H9 (cell line): Measurements from ENCODE around the gene HSPH1. TPM values are rescaled to one million over a fixed set of nuclear protein-coding genes. Genes with fewer than 3 reads are reported as not detected.
"Not testable (repeated sequence)": the region's sequence is repeated elsewhere in the genome, so short reads cannot be mapped to it uniquely, and the experiment has no call there.

Source experiments
- DNase-seq: peaks from one replicate; pipeline ENCODE4 v3.0.0-alpha.2; 2017
- H2AFZ ChIP-seq: one replicate; pipeline ENCODE4 v1.6.1; 2013; ENCODE audit warnings: mild to moderate bottlenecking, low read length, control low read depth, moderate library complexity
- H2AK5ac ChIP-seq: 2 replicates; pipeline ENCODE4 v1.6.1; 2013; ENCODE audit warnings: low read length, control low read depth, mixed read lengths; ENCODE audit not compliant: insufficient read length
- H2BK120ac ChIP-seq: one replicate; pipeline ENCODE4 v1.6.1; 2013; ENCODE audit warnings: low read depth, mild to moderate bottlenecking, low read length, control low read depth, inconsistent platforms; ENCODE audit not compliant: poor library complexity, severe bottlenecking
- H2BK12ac ChIP-seq: 2 replicates; pipeline ENCODE4 v1.6.1; 2013; ENCODE audit warnings: low read length, control low read depth, mixed read lengths, low read depth; ENCODE audit not compliant: insufficient read length
- H2BK15ac ChIP-seq: 2 replicates; pipeline ENCODE4 v1.6.1; 2013; ENCODE audit warnings: low read depth, low read length, control low read depth
- H2BK20ac ChIP-seq: one replicate; pipeline ENCODE4 v1.6.1; 2013; ENCODE audit warnings: low read depth, mild to moderate bottlenecking, low read length, control low read depth, inconsistent platforms; ENCODE audit not compliant: poor library complexity, severe bottlenecking
- H2BK5ac ChIP-seq: 2 replicates; pipeline ENCODE4 v1.6.1; 2013; ENCODE audit warnings: low read length, control low read depth, mixed read lengths; ENCODE audit not compliant: insufficient read length
- H3K14ac ChIP-seq: 2 replicates; pipeline ENCODE4 v1.6.1; 2013; ENCODE audit warnings: low read length, control low read depth; ENCODE audit not compliant: insufficient read depth
- H3K18ac ChIP-seq: 2 replicates; pipeline ENCODE4 v1.6.1; 2013; ENCODE audit warnings: low read depth, mild to moderate bottlenecking, mixed read lengths, low read length, control low read depth; ENCODE audit not compliant: insufficient read length
- H3K23ac ChIP-seq: 2 replicates; pipeline ENCODE4 v1.6.1; 2013; ENCODE audit warnings: low read length, control low read depth, mixed read lengths, low read depth; ENCODE audit not compliant: insufficient read length
- H3K23me2 ChIP-seq: 2 replicates; pipeline ENCODE4 v1.6.1; 2013; ENCODE audit warnings: low read depth, mild to moderate bottlenecking, mixed read lengths, low read length, control low read depth; ENCODE audit not compliant: insufficient read length, poor library complexity, severe bottlenecking
- H3K27ac ChIP-seq: 2 replicates; pipeline ENCODE4 v1.5.1; 2013; ENCODE audit warnings: low read length, control low read depth, mixed read lengths, low read depth; ENCODE audit not compliant: insufficient read length
- H3K27me3 ChIP-seq: 2 replicates; pipeline ENCODE4 v1.6.1; 2013; ENCODE audit warnings: low read length, control low read depth, inconsistent platforms; ENCODE audit not compliant: insufficient read depth
- H3K4ac ChIP-seq: 2 replicates; pipeline ENCODE4 v1.6.1; 2013; ENCODE audit warnings: low read depth, mild to moderate bottlenecking, control low read depth, inconsistent platforms, low read length, moderate library complexity
- H3K4me1 ChIP-seq: 2 replicates; pipeline ENCODE4 v1.6.1; 2013; ENCODE audit warnings: low read length, control low read depth, inconsistent platforms; ENCODE audit not compliant: insufficient read depth
- H3K4me2 ChIP-seq: 2 replicates; pipeline ENCODE4 v1.6.1; 2013; ENCODE audit warnings: low read length, control low read depth, mixed read lengths; ENCODE audit not compliant: insufficient read length, insufficient read depth
- H3K56ac ChIP-seq: 2 replicates; pipeline ENCODE4 v1.6.1; 2013; ENCODE audit warnings: low read depth, mild to moderate bottlenecking, mixed read lengths, low read length, control low read depth; ENCODE audit not compliant: insufficient read length
- H3K79me1 ChIP-seq: 2 replicates; pipeline ENCODE4 v1.6.1; 2013; ENCODE audit warnings: low read depth, mild to moderate bottlenecking, moderate library complexity, low read length, control low read depth, inconsistent platforms; ENCODE audit not compliant: insufficient read depth, poor library complexity, severe bottlenecking
- H3K79me2 ChIP-seq: 2 replicates; pipeline ENCODE4 v1.6.1; 2013; ENCODE audit warnings: low read length, control low read depth, inconsistent platforms; ENCODE audit not compliant: insufficient read depth
- H3K9ac ChIP-seq: 2 replicates; pipeline ENCODE4 v1.6.1; 2013; ENCODE audit warnings: low read length, control low read depth, mixed read lengths; ENCODE audit not compliant: insufficient read length; ENCODE audit errors: extremely low read depth
- H3K9me3 ChIP-seq: one replicate; pipeline ENCODE4 v1.6.1; 2013; ENCODE audit warnings: low read depth, low read length, inconsistent platforms; ENCODE audit not compliant: control insufficient read depth
- H3T11ph ChIP-seq: one replicate; pipeline ENCODE4 v1.6.1; 2013; ENCODE audit warnings: mild to moderate bottlenecking, low read length, control low read depth, inconsistent platforms
- H4K20me1 ChIP-seq: one replicate; pipeline ENCODE4 v1.6.1; 2013; ENCODE audit not compliant: control insufficient read depth, insufficient read length, insufficient read depth
- H4K5ac ChIP-seq: 2 replicates; pipeline ENCODE4 v1.6.1; 2013; ENCODE audit warnings: low read depth, mild to moderate bottlenecking, mixed read lengths, low read length, control low read depth; ENCODE audit not compliant: insufficient read length
- H4K8ac ChIP-seq: replicated peaks from 2 replicates; pipeline ENCODE4 v1.6.1; 2013; ENCODE audit warnings: low read length, control low read depth, mixed read lengths, low read depth; ENCODE audit not compliant: insufficient read length
- H4K91ac ChIP-seq: 2 replicates; pipeline ENCODE4 v1.6.1; 2013; ENCODE audit warnings: low read depth, mild to moderate bottlenecking, moderate library complexity, mixed read lengths, low read length, control low read depth; ENCODE audit not compliant: insufficient read length
- H3K27ac Mint-ChIP-seq, 3 experiments: 2 replicates in 2 of 3; 3 replicates in 1 of 3; pipeline ENCODE4 v1.8.0; 2020 to 2021; ENCODE audit warnings: mixed read lengths in 3 of 3, mild to moderate bottlenecking in 1 of 3, moderate library complexity in 1 of 3
- H3K27me3 Mint-ChIP-seq: 2 replicates; pipeline ENCODE4 v1.8.0; 2021; ENCODE audit warnings: low read depth, mild to moderate bottlenecking, moderate library complexity, mixed read lengths
- H3K36me3 Mint-ChIP-seq, 3 experiments: 2 replicates in 2 of 3; 3 replicates in 1 of 3; pipeline ENCODE4 v1.8.0; 2020 to 2021; ENCODE audit warnings: low read depth in 3 of 3, mixed read lengths in 3 of 3; ENCODE audit not compliant: insufficient read depth in 1 of 3
- H3K4me1 Mint-ChIP-seq, 2 experiments: 2 replicates each; pipeline ENCODE4 v1.8.0; 2020; ENCODE audit warnings: mixed read lengths in 2 of 2
- H3K4me3 Mint-ChIP-seq, 2 experiments: 2 replicates in 1 of 2; 3 replicates in 1 of 2; pipeline ENCODE4 v1.8.0; 2020 to 2021; ENCODE audit warnings: mild to moderate bottlenecking in 2 of 2, mixed read lengths in 2 of 2, moderate library complexity in 1 of 2
- H3K9me3 Mint-ChIP-seq, 2 experiments: 2 replicates in 1 of 2; 3 replicates in 1 of 2; pipeline ENCODE4 v1.8.0; 2020; ENCODE audit warnings: mild to moderate bottlenecking in 2 of 2, mixed read lengths in 2 of 2, moderate library complexity in 1 of 2
- WGBS: extraction: QIAGEN DNeasy Blood & Tissue Kit; methylation state at CpG from one replicate; pipeline ENCODE4 v1.1.7; 2013; ENCODE audit warnings: missing lambda C conversion rate, low lambda C conversion rate, mixed read lengths; ENCODE audit not compliant: insufficient read length; ENCODE audit errors: extremely low coverage; 5-methylcytosine and 5-hydroxymethylcytosine counted together
- total RNA-seq: library from RNA; stranded (reverse); gene quantifications from 2 replicates; pipeline ENCODE4 v1.2.1, GENCODE V29; 2021
- TF ChIP-seq, protein P1 (sequence below): fragments of 200-600 bp; sonication (generic); conservative IDR thresholded peaks from 3 replicates; pipeline ENCODE4 v1.8.0; 2021; ENCODE audit warnings: antibody characterized with exemption, mild to moderate bottlenecking

HSPH1 gene
- total RNA-seq, 1 experiment from 2014 or later, result 141 TPM

DNA sequence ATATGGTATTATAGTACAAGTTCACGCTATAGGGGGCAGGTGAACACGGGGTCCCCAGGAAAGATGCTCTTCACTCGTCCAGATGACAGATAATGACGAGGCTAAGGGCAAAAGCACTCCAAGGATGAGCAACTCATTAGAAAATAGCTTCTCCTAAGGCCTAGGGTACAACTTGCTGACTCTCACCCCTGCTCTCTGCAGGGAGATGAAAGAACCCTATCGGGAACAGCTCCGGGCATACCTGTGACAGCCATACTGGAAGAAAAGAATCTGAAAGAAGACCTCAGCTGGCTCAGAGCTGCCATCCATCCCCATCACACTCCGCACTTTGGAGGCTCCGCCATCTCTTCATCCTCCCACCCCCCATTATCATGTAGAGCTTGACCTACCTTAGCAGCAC is 17.5 kb upstream of the HSPH1 start:
- H2BK15ac ChIP-seq, result no peak overlapping the region
- WGBS, result no CpG with 5 or more reads among the region's 8 CpGs
- H3K27ac Mint-ChIP-seq, result no peak overlapping the region
- TF ChIP-seq, protein P1, sequence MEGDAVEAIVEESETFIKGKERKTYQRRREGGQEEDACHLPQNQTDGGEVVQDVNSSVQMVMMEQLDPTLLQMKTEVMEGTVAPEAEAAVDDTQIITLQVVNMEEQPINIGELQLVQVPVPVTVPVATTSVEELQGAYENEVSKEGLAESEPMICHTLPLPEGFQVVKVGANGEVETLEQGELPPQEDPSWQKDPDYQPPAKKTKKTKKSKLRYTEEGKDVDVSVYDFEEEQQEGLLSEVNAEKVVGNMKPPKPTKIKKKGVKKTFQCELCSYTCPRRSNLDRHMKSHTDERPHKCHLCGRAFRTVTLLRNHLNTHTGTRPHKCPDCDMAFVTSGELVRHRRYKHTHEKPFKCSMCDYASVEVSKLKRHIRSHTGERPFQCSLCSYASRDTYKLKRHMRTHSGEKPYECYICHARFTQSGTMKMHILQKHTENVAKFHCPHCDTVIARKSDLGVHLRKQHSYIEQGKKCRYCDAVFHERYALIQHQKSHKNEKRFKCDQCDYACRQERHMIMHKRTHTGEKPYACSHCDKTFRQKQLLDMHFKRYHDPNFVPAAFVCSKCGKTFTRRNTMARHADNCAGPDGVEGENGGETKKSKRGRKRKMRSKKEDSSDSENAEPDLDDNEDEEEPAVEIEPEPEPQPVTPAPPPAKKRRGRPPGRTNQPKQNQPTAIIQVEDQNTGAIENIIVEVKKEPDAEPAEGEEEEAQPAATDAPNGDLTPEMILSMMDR, result no peak
- H3K9ac ChIP-seq, result no peak overlapping the region
- H3K14ac ChIP-seq, result no peak overlapping the region
- no peaks in the 10 kb centered on the region for H4K20me1 ChIP-seq
- H3K4me3 Mint-ChIP-seq, result no peak overlapping the region
- no peak overlapping the region for H3K27ac ChIP-seq
- peaks cover 8 to 9% of the 10 kb centered on the region in 2 experiments; a peak in 4 of 5 replicates for H3K9me3 Mint-ChIP-seq
- no peak overlapping the region for H4K5ac ChIP-seq
- H3K18ac ChIP-seq, result no peak overlapping the region
- H3K79me2 ChIP-seq, result no peaks in the 10 kb centered on the region
- H2BK120ac ChIP-seq, result no peak overlapping the region
- peaks cover 0 to 13% of the 10 kb centered on the region in 2 experiments; a peak in 2 of 4 replicates for H3K4me1 Mint-ChIP-seq
- H4K8ac ChIP-seq, result no peak overlapping the region
- H3K9me3 ChIP-seq, result no peaks in the 10 kb centered on the region
- H3K4me1 ChIP-seq, result no peaks in the 10 kb centered on the region; the same call in 1 of the 2 replicates
- H2BK12ac ChIP-seq, result no peak overlapping the region
- H4K91ac ChIP-seq, result no peak overlapping the region
- no peak overlapping the region for H2AK5ac ChIP-seq
- no peaks in the 10 kb centered on the region for H3K79me1 ChIP-seq
- no peak overlapping the region for H3K56ac ChIP-seq
- no peak overlapping the region for H2BK20ac ChIP-seq
- H3K23ac ChIP-seq, result no peak overlapping the region
- H3K4ac ChIP-seq, result no peak overlapping the region
- DNase-seq, result no peak
- H3K27me3 Mint-ChIP-seq, result no peaks in the 10 kb centered on the region; the same call in 1 of the 2 replicates
- H2AFZ ChIP-seq, result no peak overlapping the region
- no peaks in the 10 kb centered on the region for H3K27me3 ChIP-seq
- H3K4me2 ChIP-seq, result no peak overlapping the region
- no peaks in the 10 kb centered on the region for H3K23me2 ChIP-seq
- H3T11ph ChIP-seq, result no peak overlapping the region
- peaks cover 0 to 12% (median 2%) of the 10 kb centered on the region in 3 experiments; a peak in 5 of 7 replicates for H3K36me3 Mint-ChIP-seq
- H2BK5ac ChIP-seq, result no peak overlapping the region

DNA sequence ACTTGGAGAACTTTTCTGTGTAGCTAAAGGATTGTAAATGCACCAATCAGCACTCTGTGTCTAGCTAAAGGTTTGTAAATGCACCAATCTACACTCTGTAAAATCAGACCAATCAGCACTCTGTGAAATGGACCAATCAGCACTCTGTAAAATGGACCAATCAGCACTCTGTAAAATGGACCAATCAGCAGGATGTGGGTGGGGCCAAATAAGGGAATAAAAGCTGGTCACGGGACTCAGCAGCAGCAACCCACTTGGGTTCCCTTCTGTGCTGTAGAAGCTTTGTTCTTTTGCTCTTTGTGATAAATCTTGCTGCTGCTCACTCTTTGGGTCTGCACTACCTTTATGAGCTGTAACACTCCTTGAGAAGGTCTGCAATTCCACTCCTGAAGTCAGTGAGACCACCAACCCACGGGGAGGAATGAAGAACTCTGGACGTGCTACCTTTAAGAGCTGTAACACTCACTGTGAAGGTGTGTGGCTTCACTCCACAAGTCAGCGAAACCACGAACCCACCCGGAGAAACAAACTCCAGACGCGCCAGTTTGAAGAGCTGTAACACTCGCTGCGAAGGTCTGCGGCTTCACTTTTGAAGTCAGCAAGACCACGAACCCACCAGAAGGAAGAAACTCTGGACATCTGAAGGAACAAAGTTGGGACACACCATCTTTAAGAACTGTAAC is 16.2 kb upstream of the HSPH1 start:
- not testable (repeated sequence) for H4K91ac ChIP-seq, H2BK15ac ChIP-seq, H3K9ac ChIP-seq, H3K36me3 Mint-ChIP-seq, H3K4me1 ChIP-seq, H3K56ac ChIP-seq, H2BK12ac ChIP-seq, H3K23ac ChIP-seq, H2BK20ac ChIP-seq, H3K9me3 ChIP-seq, H2AK5ac ChIP-seq, H3K27me3 ChIP-seq, H4K5ac ChIP-seq, H4K20me1 ChIP-seq, H2AFZ ChIP-seq, H3K79me1 ChIP-seq, H2BK5ac ChIP-seq, H4K8ac ChIP-seq, H3K18ac ChIP-seq, H3K27ac ChIP-seq, H3K14ac ChIP-seq, H3K27me3 Mint-ChIP-seq, H3K79me2 ChIP-seq, H3K4ac ChIP-seq, H2BK120ac ChIP-seq, H3K4me3 Mint-ChIP-seq, H3K9me3 Mint-ChIP-seq, H3K4me2 ChIP-seq, H3K27ac Mint-ChIP-seq, DNase-seq, H3T11ph ChIP-seq, H3K23me2 ChIP-seq
- WGBS, result no CpG with 5 or more reads among the region's 12 CpGs
- peaks cover 4 to 13% of the 10 kb centered on the region in 2 experiments; a peak in 3 of 4 replicates for H3K4me1 Mint-ChIP-seq
